AG04449 (cell line): ENCODE results near the gene DHX16.
A peak's percentile ranks its signal among the peaks of the same experiment; 100 is the strongest.

Experiments
- CTCF ChIA-PET: fragments of 350-600 bp; formaldehyde crosslinking; extraction: SDS; loops from one replicate; lab custom pipeline; 2021; ENCODE audit warnings: antibody characterized with exemption; lab: Yijun Ruan, JAX
- POLR2A ChIA-PET: fragments of 400-600, 350-600 bp; formaldehyde crosslinking; extraction: SDS; loops from one replicate; lab custom pipeline; 2020; ENCODE audit warnings: antibody characterized with exemption, inconsistent platforms; lab: Yijun Ruan, JAX
- DNase-seq: peaks from one replicate; pipeline ENCODE4 v3.0.0-alpha.2; 2010; ENCODE audit warnings: low read depth, low spot score
- H3K4me3 ChIP-seq: 2 replicates; pipeline ENCODE4 v1.5.1; 2011; ENCODE audit warnings: low read depth, mild to moderate bottlenecking, control low read depth, low read length
- TF ChIP-seq, protein P1 (sequence below): IDR thresholded peaks from one replicate; pipeline ENCODE4 v1.5.1; 2011; ENCODE audit warnings: mild to moderate bottlenecking, moderate library complexity, low read length, control low read depth, inconsistent platforms; ENCODE audit not compliant: insufficient read depth; ENCODE audit errors: missing control alignments

The DHX16 gene

DNA sequence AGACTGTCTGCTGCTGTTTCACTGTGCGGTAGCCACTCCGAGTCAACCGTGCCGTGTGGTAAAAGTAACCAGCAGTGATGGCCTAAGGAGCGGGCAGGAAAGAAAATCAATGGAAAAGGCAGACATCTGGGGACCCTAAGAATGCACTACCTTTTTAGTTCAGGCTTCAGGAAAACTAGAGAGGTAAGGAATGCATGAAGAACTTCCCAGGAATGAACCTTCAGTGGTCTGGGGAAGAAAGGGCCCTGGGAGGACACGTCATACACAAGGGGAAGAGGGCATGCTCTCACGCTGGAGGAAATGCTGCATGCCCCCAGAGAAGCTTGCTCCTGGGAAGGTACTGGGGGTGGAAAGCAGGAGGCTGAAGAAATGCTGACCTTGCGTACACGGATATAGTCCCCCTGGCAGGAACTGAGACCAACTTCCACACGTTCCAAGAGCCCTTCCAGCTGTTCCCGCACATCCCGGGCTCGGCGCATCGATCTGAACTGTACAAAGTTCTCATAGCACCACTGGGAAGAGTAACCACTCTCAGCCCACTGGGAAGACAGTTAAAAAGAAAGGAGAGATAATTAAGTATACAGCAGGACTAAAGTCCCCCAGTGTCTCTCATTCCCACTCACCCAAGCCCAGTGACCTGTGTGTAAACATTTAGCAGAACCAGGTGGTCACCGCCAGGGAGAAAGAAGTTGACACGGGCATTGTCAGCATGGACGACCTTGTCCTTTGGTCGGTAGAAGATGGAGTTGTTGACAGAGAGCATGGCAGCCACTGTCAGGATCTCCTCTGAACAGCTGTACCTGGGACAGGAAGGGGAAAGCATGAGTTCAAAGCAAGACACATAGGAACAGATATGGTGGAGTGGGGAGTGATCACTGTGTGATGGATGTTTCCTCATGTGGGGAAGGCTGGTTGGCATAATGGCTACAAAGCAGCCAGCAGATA lies 17.7 kb downstream of the DHX16 start:
- POLR2A ChIA-PET = interaction anchor here (1.1 kb wide), 1 partner anchor 9 kb away, joined by 3 read pairs; the partner anchor contains the start of gene C6orf136
- DNase-seq = no peak
- CTCF ChIA-PET = interaction anchor here (0.6 to 5.0 kb wide), 3 partner anchors 17 to 255 kb away, joined by 3 to 23 read pairs (median 3); partner anchors contain the start of gene DHX16
- TF ChIP-seq, protein P1, sequence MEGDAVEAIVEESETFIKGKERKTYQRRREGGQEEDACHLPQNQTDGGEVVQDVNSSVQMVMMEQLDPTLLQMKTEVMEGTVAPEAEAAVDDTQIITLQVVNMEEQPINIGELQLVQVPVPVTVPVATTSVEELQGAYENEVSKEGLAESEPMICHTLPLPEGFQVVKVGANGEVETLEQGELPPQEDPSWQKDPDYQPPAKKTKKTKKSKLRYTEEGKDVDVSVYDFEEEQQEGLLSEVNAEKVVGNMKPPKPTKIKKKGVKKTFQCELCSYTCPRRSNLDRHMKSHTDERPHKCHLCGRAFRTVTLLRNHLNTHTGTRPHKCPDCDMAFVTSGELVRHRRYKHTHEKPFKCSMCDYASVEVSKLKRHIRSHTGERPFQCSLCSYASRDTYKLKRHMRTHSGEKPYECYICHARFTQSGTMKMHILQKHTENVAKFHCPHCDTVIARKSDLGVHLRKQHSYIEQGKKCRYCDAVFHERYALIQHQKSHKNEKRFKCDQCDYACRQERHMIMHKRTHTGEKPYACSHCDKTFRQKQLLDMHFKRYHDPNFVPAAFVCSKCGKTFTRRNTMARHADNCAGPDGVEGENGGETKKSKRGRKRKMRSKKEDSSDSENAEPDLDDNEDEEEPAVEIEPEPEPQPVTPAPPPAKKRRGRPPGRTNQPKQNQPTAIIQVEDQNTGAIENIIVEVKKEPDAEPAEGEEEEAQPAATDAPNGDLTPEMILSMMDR = no peak
- no peak overlapping the region for H3K4me3 ChIP-seq

DNA sequence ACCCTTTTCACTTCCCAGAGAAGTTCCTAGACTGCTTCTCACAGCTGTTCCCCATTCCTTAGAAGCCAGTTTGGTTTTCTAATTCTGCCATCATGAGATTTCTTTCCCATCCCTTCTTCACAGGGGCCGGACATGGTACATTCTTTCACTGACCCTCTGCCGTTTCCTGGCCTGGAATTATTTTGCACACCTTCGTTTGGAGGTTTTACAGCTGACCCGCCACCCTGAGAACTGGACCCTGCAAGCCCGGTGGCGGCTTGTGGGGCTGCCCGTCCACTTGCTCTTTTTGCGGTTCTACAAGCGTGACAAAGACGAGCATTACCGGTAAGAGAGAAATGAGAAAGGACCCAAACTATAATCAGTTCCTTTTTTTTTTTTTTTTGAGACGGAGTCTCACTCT lies 21.7 kb downstream of the DHX16 start:
- H3K4me3 ChIP-seq = no peak overlapping the region
- TF ChIP-seq, protein P1 = no peak
- POLR2A ChIA-PET = no interaction called here

DNA sequence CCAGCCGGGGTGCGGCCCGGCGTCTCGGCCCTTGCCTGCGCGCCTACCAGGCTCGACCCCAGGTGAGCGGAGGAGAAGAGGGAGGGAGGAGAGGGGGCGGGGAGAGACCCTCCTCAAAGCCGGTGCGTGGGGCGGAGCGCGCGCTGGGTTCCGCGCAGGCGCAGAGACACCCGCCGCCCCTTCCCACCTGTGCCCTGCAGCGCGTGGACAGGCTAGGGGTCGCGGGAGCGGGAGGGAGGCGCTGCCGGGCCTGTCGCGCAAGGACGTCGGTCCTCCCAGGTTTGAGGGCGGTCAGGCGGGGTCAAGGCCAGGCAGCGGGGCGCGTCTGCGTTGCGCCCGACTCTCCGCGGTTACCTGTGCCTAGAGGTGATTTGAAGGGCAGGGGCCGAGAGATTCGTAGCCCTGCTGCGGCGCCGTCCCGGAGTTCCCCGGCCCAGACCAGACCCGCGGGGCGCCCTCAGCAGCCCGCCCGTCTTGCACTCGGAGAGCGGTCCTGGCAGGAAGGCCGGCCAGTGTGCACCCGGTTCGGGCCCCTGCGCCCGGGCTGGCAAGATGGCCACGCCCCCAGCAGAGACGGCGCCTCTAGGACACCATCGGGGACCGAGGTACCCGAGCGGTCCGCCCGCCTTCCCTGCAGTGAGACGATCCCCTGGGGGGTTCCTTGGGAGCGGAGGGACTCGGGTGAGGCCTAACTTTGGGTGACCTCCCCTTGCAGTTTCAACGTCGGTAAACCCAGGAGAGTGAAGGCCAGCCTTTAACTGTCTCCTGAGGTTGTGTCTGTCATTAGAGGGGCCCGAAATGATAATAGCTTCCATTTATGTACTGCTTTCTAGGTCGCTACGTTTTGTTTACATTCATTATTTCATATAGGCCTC lies 25.3 kb downstream of the DHX16 start:
- ChIA-PET POLR2A (interaction anchor here (0.8 to 1.1 kb wide), 3 partner anchors 24 to 34 kb away, joined by 3 to 5 read pairs (median 3); no protein-coding TSS in a partner anchor), CTCF (interaction anchor here (0.7 to 1.5 kb wide), 8 partner anchors 9 to 75 kb away, joined by 3 to 7 read pairs (median 3); partner anchors contain the start of gene DHX16)
- no peak for DNase-seq
- peak overlapping the region; percentile 91 for H3K4me3 ChIP-seq
- TF ChIP-seq, protein P1 = no peak

More for the DNA sequence above, 21.7 kb downstream of the DHX16 start:
- CTCF ChIA-PET = interaction anchor here (0.8 to 1.2 kb wide), 2 partner anchors 20 to 21 kb away, joined by 3 read pairs; partner anchors contain the start of gene DHX16
- DNase-seq = no peak

DNA sequence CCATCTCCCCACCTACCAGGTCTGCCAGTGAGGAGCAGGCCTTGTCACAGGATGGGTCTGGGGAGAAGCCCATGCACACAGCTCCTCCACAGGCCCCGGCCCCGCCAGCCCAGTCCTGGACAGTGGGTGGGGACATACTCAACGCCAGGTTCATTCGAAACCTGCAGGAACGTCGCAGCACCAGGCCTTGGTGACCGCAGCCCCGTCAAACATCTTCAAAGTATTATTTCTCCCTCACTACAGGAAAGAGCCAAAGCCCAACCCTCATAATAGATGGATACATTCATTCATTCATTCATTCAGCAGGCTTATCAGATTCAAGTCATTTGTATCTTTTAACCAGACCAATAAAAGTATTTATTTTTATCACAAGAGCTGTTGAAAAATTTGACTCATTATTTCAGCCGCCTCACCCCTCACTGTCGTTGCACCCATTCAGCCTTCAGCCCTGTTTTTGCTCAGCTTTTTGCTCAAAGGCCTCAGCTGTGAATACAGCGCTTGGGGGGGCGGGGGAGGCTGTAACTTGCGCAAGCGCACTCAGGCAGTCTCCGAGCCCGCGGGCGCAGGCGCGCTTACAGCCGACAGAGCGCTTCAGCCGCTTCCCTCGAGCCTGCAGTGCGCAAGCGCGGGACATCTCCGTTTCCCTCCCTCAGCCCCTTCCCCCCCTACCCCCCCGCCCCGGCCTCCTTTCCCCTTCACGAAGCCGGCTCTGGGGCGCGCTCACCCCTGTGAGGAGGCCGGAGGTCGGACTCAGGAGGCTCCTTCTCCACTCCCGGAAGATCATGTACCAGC lies 26.2 kb downstream of the DHX16 start, which contains the start of gene C6orf136:
C6orf136 (plus strand) TSS at position 684 of the 792 bp plus-strand sequence; CDS start at position 783, 99 bp downstream.
- ChIA-PET POLR2A (interaction anchor here (1.0 kb wide), 2 partner anchors 9 to 33 kb away, joined by 3 to 5 read pairs; no protein-coding TSS in a partner anchor), CTCF (interaction anchor here (1.3 to 1.5 kb wide), 3 partner anchors 10 to 26 kb away, joined by 3 to 7 read pairs (median 5); partner anchors contain the start of gene DHX16)
- peak within 1 kb of the TSS; percentile 91 for H3K4me3 ChIP-seq

DNA sequence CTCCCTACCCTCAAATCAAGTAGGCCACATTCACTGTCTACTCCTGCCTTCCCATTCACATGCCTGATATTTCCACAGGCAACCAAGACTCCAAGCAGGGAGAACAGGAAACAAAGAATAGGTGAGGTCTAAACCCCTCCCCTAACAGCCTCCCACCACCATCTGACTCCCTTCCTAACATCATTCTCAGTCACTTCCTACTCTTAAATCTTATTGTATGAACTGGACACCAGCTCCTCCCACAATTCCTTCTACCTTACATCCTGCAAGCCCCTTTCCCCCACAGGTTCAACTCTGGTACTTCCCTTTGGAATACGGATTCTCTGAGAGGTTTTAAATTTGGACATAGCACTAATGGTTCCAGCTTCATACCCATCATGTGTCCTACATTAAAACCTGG lies 26.8 kb downstream of the DHX16 start:
- H3K4me3 ChIP-seq = no peak overlapping the region
- TF ChIP-seq, protein P1 = no peak
- CTCF ChIA-PET = interaction anchor here (0.7 to 1.5 kb wide), 3 partner anchors 10 to 33 kb away, joined by 3 to 7 read pairs (median 5); partner anchors contain the start of gene DHX16
- POLR2A ChIA-PET = interaction anchor here (1.0 kb wide), 2 partner anchors 10 to 33 kb away, joined by 3 to 5 read pairs; no protein-coding TSS in a partner anchor
- no peak for DNase-seq

More for the DNA sequence above, 26.2 kb downstream of the DHX16 start, which contains the start of gene C6orf136:
- TF ChIP-seq, protein P1 = no peak
- peak; percentile 47 for DNase-seq
